HG03460 (cell line): ENCODE results near the gene NUDCD3.

Source experiments
- ATAC-seq: cut with Tn5 transposase; IDR thresholded peaks from one replicate; pipeline ENCODE4 v1.9.1; 2021; ENCODE audit not compliant: unreplicated experiment

The NUDCD3 gene

DNA sequence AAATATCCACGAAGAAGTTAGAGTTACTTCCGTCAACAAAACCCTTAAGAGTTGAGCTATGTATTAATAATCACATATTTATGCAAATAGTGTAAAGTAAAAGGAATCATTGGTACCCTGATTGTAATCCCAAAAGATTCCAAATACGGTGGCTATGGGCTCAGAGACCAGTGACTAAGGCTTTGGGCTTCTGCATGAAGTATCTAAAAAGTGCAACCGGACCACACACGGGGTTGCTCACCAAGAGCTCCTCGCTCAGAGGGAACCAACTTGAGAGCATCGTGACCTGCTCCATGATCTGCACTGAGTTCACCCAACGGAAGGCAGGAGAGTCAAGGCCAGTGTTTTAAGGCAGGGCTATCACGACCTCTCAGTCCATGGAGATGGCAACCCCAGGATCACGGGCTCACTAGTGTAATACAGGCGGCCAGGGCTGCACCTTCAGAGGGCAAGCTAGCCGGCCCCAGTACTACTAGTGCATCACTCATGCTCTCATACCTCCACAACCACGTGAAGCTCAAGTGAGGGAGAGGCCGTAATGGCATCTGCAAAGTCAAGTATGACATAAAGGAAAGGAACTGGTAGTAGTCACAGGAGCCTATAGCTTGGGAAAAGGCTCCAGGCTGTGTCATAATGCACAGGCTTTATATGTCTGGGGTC is 87.9 kb downstream of the NUDCD3 start:
- ATAC-seq = no peak

DNA sequence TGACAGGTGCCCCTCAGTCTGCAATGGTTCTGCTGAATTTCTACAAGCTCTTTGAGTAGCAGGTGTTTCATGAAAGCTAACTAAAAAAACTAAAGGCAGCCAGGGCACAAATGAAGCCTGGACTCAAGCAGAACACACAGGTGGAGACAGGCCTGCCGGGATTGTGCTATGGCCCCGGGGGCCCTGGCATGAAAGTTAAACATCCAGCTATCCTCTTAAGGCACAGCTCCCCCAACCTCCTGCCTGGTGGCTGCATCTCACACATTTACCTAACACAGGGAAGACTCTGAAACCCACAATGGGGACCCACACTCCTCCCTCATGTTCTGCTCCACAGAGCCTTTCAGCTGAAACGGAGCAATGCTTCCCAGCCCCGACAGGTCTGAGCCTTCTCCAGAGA is 88.8 kb downstream of the NUDCD3 start:
- ATAC-seq = no peak

DNA sequence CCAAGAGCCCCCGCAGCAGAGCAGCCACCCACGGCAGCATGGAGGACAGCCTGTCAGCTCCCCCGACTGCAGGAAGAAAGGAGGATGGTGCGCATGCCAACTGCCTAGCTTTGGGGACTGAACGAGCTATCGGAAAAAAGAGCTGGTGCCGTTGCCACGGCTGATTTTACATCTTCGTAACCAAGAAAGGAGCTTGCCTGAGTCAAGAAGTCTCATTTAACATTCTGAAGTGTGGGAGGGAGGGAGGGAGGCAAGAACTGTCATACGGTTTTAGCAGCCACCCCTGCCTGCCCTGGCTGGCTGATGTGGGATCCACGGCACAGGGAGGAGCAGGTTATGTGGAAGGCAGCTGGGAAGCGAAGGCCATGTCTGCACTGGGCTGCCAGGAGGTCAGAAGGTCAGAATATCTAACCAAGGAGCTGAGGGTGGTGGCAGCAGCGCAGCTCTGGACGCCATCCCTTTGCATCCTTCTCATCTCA is 90.4 kb downstream of the NUDCD3 start:
- no peak for ATAC-seq

DNA sequence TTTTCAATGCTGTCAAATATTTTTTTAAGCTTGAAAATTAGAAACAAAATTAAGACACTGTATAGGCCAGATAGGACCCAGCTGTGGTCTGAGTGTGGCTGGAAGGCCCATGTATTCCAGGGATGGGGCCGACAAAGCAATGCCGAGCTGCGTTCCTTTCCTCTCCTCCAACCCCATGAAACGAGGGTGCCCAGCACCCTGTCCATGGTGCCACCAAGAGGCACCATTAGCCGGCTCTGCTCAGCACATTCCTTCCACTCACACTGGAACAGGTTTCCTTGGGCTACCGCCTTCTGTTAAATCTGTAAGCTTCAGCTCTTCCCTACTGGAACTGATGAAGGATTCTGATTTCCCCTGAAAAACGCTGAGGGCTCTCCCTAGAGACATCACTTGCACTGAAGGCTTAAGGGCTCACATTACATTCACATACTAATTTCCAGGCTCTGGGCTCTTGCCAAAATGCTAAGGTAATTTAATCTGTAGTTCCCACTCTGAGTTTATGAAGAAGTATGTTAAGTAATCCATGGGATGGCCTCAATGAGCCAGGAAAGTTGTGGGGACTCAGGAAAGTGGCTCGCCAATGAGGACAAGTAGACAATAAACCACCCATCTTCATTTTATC is 91.4 kb downstream of the NUDCD3 start:
- no peak for ATAC-seq

DNA sequence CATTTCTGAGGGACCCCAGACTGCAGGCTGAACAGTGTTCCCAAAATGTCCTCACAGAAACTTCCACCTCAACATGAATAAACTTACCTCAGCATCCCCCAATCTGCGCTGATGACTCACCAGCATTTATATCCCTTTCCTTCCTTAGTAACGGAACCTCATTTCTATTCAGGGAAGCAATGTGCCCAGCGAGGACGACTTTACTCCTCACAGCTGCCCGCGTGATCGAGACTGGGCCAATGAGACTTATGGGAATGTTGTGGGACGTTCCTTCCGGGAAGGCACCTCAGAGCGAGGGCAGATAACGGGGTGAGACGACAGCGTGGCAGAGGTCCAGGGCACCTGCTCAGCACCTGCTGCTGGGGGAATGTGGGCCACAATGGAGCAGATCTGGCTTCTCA is 91.9 kb downstream of the NUDCD3 start:
- ATAC-seq = no peak

DNA sequence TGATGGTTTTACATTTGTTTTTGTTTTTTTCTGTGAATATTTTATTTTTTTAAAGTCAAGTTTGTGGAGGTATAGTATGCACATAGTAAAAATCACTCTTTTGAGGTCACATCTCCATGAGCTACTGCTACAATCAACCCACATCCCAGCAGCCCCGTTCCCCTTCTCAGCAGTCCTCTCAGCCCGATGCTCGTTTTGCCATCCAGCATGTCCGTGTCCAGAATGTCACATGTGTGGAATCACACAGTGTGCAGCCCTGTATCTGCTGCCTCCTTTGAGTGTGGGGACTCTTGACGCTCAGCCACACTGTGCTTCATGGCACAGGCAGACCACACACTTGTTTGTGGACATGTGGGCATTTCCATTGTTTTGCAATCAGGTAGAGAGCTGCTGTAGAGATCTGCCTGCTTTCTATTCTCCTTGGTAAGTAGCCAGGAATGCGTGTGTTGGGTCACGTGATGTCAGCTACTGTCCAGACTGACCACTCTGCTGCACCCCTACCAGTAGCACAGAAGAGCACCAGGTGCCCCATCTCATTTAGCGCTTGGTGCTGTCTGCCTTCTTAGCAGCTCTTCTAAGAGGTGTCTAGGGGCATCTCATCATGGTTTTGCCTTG is 93.4 kb downstream of the NUDCD3 start:
- ATAC-seq = no peak

DNA sequence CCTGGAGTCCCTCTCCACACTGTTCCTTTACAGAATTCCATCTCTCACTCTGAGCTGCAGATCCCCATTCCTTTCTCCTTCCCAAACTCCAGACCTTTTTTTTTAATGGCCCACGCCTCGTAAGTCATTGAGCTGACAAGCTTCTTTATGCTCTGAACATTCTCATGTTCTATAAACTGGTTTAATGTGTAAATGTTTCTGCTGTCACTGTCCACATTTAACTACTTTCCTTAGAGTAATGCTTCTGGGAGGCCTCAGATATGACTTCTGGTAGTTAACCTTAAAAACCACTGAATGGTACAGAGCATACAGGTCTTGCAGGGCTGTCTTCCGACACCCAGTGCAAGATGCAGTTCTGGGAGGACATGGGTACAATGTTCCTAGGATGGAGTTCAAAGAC is 94.0 kb downstream of the NUDCD3 start:
- ATAC-seq = no peak

DNA sequence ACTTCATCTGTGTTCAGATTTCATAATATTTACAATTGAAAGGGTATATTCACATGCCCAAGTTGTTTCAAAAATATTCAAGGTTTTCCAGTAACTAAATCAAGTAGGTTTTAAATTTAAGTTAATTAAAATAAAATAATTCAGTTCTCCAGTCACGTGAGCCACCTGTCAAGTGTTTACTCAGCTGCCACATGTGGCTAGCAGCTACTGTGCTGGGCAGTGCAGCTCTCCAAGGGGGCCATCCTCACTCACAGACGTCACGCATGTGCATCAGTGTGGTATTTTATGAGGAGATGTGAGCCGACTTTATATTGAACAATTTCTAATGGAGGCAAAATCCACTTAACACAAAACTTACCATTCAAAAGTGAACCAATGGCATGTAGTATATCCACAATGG is 95.4 kb downstream of the NUDCD3 start:
- no peak for ATAC-seq

DNA sequence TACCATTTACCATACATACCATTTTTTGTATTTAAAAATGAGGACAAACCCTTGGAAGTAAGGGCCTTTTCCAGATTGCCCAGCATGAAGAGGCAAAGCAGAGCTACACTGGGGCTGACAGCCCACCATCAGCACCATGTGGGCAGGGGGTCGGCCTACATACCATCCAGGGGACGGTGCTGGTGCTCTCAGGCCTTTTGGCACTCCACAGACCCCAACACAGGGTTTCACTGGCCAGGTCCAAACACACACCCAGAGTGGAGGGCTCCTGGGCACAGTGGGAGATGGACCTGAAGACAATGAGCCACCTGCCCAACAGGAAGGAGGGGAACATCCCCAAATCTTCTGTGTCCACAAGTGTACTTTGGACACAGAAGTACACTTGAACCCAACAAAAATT is 95.8 kb downstream of the NUDCD3 start:
- ATAC-seq = no peak

DNA sequence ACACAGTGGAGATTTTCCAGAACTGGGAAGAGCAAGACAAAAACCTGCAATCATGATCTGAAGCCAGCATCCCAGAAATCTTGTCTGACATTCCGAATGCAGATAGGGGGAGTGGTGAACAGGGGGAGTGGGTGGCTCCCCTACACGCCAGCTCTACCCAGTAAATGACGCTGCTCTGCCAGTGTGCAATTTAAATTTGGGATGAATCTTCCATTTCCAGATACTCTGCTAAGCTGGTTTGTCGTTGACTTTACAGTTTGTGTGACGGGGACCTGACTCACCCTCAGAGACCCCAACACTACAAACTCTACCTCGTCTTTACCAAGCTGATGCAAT is 96.4 kb downstream of the NUDCD3 start:
- no peak for ATAC-seq

DNA sequence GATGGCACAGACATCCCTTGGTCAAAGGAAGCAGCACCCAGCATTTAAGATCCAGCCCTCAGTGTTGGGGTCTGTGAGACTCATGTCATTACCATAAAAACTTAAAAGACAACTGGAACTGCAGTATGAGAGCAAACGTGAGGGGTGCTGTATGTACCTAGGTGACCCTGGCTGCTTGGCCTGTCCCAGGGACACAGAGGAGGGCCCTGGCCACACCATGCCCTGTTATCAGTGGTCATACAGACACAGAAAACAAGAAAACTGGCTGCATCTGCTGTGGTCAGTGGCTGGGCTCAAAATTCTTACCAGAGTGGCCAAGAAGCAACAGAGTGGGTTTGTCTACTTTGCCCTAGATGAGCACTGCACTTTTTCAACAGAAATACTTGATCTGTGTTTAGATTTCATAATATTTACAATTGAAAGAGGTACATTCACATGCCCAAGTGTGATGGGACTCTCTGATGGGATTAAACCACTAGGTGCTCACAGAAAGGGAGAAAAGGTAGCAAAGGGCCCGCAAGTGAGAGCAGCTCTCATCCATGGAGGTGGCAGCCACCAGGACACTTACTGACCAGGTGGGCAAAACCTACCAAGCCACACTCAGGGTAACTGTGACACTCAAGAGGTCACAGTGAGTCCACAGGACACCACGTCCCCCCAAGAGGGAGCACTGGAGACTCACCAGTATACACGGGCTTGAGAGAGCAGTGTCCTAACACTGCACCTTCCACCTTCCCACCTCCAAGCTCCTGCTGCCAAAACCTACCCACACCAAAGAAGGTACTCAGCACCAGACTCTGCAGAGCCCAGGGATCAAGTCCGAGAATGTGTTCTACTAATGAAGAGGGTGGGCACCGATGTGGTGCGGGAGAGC is 97.0 kb downstream of the NUDCD3 start:
- no peak for ATAC-seq

DNA sequence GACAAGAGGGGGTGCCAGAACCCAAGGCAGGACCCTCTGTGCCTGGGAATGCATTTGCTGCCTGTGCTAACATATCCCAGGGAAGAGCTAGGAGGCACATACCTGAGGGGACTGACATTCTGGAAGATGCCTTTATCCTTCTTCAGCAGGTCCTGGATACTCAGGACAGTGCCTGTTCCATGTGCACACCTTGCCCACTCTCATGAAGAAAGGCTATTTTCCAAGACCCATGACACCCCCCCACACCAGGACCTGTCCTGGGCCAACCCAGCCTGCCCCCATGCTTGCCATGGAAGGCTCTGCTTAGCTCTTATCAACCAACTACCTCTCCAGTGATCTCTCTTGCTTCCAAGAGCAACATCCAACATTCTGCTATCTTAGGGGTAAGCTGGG is 97.8 kb downstream of the NUDCD3 start:
- ATAC-seq = no peak

DNA sequence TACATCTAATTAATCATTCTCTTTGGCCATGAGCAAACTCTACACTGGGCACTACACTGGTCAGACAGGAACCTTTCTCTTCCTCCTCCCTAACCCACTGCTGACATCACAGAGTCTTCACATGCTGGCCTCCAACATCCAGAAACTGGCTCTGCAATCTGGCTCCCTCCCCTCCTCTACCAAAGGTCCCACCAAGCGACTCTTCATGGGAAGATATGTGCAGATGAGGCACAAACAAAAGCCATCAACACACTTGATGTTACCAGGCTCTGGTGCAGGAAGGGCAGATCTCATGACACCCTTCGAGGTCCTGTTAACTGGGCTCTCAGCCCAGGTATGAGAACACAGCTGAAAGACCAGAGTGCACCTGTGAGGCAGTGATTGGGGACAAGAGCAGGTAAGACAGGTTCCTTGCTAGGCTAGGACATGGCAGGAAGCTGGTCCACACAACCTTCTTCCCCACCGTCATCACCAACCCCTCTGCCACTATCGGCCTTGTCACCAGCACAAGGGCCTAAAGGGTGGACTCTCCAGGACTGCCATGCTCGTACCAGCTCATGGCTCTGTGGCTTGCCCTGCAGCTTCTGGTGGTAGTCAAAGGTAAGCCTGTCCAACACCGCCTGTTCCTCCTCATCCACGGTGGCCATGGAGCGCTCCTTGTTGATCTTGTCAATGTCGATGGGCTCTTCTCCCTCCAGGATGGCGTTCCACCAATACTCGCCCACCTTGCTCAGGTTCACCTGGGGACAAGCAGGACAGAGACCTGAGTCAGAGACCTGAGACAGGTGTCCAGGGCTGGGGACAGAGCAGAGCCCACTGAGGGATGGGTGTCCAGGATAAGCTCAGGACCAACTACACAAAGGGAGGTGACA is 98.5 kb downstream of the NUDCD3 start:
- ATAC-seq = no peak

DNA sequence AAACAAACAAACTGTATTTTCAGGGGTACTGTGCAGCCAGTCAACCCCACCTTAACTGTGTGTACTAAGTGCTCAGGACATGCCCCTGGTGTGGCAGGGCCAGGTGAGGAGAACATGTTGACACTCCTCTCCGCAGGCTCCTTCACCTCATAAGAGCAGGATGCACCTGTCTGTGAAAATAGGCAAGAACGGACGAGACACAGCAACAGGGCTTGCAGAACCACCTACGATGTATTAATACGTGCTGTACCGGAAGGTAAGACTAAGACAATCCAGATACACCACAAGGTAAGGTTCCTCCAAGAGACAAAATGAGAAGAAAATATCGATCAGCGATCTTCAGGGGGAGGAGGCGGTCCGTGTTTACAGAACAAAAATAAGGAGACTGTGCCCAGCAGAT is 99.3 kb downstream of the NUDCD3 start:
- ATAC-seq = no peak

DNA sequence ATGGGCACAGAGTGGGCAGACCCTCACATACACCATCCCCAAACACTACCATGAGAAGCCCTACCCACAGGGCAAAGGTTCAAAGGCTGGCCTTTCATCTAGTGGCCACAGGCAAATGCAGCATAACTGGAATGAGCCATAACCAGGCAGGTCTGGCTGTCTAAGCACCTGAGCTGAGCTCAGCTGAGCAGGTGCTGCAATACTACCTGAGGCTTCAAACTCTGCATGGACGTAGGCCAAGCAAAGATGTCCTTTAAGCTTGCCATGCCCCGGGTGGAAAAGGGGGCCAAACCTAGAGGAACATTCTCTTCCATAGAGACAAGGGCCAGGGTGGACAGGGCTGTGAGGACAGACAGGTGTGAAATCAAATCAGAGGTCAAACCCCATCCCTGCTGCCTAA is 99.8 kb downstream of the NUDCD3 start:
- ATAC-seq = no peak

DNA sequence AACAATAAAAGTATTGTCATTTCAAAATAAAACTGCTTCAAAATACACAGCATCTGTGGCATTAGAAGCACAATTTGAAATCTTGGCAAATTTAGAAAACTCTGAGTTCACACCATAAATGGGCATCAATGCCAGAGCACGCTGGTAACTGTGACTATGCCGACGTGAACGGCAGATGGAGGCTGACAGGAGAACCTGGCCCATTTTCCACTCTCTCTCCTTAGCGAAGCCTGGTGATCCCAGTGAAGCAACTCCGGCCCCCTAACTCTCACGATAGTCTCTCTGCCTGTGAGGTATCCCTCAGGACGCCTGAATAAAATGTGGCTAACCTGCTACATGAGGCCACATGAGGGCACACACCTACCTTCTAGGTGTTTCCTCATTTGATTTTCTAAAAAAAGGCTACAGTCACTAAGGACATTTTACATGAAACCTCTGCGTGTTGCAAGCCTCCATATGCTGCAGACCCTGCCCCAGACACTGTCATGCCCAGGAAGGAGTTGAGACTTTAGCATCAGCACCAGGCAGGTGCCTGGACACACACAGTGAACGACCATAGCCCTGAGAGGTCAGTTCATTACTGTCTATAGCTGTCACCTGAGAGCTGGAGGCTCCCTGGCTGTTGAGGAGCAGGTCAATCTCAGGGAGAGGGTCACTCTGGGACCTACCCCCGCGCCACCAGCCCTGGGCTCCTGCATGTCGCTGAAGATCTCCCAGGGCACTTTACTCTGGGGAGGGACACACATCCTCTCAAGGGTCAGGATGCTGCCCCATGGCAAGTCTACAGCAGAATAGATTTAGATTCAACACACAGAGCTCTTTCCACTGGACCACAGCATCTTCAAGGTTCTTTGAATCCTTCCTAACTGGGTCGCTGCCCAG is 102.1 kb downstream of the NUDCD3 start:
- no peak for ATAC-seq

DNA sequence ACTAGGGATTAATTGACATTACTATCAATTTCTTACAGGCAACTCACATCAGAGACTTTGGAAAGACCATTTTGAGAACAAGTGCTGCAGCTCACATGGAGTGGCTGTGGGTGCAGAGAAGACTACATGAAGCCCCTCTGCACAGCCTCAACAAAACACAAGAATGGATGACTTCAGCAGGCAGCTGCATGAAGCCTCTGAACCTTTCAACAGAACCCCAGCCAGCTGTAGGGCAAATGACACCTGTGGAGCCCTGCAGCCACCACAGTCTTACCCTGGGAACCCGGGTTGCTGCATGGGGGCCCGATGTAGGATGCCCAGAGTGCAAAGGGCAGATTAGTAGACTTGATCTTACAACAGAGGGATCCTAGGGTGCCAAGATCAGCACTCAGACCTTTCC is 103.1 kb downstream of the NUDCD3 start:
- ATAC-seq = no peak

DNA sequence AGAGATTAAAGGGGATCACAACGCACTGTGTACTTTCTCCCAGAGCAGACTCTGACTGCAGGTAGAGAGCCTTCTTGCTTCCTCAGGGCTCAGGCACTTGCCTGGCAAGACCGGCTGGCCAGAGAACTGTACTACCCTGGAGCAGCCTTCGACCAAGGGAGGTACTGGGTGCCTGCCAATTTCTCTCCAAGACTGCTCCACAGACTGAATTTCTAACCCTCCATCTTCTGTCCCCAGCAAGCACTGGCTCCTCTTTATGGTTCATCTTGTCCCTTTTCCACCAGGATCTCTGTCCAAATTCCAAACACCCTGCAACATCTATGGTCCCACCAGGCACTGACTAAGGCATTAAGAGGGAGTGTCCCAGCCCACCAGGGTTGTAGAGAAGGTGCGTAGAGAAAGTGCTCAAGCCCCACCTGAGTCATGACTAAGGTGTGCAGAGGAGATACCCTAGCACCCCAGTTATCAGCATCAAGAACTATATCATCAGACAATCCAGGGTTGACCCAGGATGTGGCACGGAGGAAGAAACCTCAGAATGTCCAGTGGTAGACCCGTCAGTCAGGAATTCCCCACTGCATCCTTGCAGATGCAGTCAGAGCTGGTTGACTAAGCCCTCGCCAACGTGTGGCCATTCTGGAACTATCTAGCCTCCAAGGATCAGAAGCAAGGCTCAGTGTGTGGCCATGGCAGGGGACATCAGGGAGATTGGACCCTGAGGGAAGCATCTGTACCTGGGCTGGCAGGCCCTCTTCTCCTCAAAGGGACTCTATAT is 104.1 kb downstream of the NUDCD3 start:
- no peak for ATAC-seq
